Immature natural killer cell (primary cell): ENCODE measurements around the gene PSPN. TPM values are rescaled to one million over a fixed set of nuclear protein-coding genes. Genes with fewer than 3 reads are reported as not detected.
"Not testable (repeated sequence)": the region's sequence is repeated elsewhere in the genome, so short reads cannot be mapped to it uniquely, and the experiment has no call there.

ENCODE experiments used
- DNase-seq, 3 donors: peaks; one replicate each; pipeline ENCODE4 v3.0.0; 2022; ENCODE audit warnings: mixed read lengths in 1 of 3
- H3K27ac Mint-ChIP-seq, 6 donors: one replicate each; pipeline ENCODE4 v1.8.0; 2020; ENCODE audit warnings: mixed read lengths in 6 of 6, mild to moderate bottlenecking in 5 of 6, inconsistent platforms in 4 of 6, moderate library complexity in 3 of 6
- H3K27me3 Mint-ChIP-seq, 3 donors: one replicate each; pipeline ENCODE4 v1.8.0; 2020 to 2021; ENCODE audit warnings: low read depth in 3 of 3, mild to moderate bottlenecking in 3 of 3, mixed read lengths in 3 of 3, moderate library complexity in 3 of 3, inconsistent platforms in 1 of 3
- H3K36me3 Mint-ChIP-seq, 3 donors: one replicate each; pipeline ENCODE4 v1.8.0; 2020; ENCODE audit warnings: mixed read lengths in 3 of 3, inconsistent platforms in 2 of 3, mild to moderate bottlenecking in 2 of 3
- H3K4me1 Mint-ChIP-seq, 2 donors: one replicate each; pipeline ENCODE4 v1.8.0; 2020; ENCODE audit warnings: inconsistent platforms in 2 of 2, mild to moderate bottlenecking in 2 of 2, mixed read lengths in 2 of 2, moderate library complexity in 1 of 2
- H3K4me3 Mint-ChIP-seq, 5 donors: one replicate each; pipeline ENCODE4 v1.8.0; 2020; ENCODE audit warnings: mild to moderate bottlenecking in 5 of 5, mixed read lengths in 5 of 5, inconsistent platforms in 3 of 5, moderate library complexity in 3 of 5
- H3K9me3 Mint-ChIP-seq, 6 donors: one replicate each; pipeline ENCODE4 v1.8.0; 2020; ENCODE audit warnings: mild to moderate bottlenecking in 6 of 6, mixed read lengths in 6 of 6, inconsistent platforms in 4 of 6, moderate library complexity in 3 of 6
- polyA plus RNA-seq, 3 donors: library from polyadenylated mRNA; unstranded; fragments of 300-500 nt; fragmentation: Illumina TruSeq; gene quantifications; one replicate each; pipeline ENCODE4 v1.2.3, GENCODE V29; 2021

PSPN gene
- polyA plus RNA-seq, 3 donors from 2014 or later = 0.28 to 0.73 (median 0.65) TPM

DNA sequence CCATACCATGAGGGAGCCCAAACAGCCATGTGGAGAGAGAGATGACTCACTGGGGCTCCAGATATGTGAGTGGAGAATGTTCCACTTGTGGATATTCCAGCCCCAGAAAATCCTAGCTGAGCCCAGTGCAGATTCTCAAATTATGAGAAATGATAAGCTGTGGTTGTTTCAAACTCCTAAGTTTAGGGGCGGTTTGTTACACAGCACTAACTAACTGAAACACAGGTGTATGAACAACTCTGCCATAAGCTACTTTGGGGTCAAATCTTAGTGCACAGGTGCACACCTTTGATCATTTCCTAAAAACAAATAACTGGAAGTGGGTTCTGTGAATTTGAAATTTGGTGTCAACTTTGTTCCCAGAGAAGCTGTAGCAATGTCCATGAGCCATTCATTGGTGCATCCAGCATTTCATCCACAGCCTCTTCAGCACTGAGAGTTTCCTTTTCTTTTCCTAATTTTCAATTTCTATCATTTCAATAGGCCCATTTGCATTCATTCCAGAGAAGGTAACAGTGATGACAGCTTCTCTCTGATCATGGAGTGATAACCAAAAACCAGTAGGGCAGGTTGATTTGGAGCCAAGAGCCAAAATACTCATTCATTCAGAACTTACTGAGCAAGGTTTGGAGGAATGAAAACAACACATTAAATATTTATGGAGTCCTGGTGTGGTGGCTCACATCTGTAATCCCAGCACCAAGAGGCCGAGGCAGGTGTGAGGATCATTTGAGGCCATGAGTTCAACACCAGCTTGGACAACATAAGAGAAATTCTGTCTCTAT is 23.2 kb downstream of the PSPN start:
- peaks cover 0 to 1% (median 0%) of the 10 kb centered on the region in 6 donors for H3K9me3 Mint-ChIP-seq
- H3K4me1 Mint-ChIP-seq = no peaks in the 10 kb centered on the region
- H3K36me3 Mint-ChIP-seq = no peaks in the 10 kb centered on the region
- H3K27me3 Mint-ChIP-seq = peaks cover 0 to 3% (median 0%) of the 10 kb centered on the region in 3 donors
- no peak for DNase-seq
- H3K4me3 Mint-ChIP-seq = no peak overlapping the region
- no peak overlapping the region for H3K27ac Mint-ChIP-seq

DNA sequence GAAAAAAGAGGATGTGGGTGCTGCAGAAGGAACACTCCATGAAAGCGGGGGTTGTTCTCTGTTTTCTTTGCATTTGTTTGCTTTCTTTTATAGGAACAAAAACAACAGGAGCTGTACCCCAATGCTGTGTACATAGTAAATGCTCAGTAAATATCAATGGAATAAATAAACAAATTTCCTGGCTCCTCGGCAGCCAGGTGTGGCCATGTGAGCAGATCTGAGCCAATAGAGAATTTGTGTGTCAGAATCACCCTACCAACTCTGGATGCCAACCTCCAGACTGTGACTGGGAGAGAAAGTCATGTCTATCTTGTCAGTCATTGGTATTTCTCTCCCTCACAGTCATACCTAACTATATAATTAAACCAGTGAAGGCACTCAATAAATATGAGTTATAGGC is 25.0 kb downstream of the PSPN start:
- Mint-ChIP-seq H3K27ac (no peak overlapping the region), H3K36me3 (no peaks in the 10 kb centered on the region), H3K4me1 (no peaks in the 10 kb centered on the region), H3K9me3 (peaks cover 0 to 1% (median 0%) of the 10 kb centered on the region in 6 donors), H3K27me3 (peaks cover 0 to 4% (median 3%) of the 10 kb centered on the region in 3 donors), H3K4me3 (no peak overlapping the region)
- no peak for DNase-seq

DNA sequence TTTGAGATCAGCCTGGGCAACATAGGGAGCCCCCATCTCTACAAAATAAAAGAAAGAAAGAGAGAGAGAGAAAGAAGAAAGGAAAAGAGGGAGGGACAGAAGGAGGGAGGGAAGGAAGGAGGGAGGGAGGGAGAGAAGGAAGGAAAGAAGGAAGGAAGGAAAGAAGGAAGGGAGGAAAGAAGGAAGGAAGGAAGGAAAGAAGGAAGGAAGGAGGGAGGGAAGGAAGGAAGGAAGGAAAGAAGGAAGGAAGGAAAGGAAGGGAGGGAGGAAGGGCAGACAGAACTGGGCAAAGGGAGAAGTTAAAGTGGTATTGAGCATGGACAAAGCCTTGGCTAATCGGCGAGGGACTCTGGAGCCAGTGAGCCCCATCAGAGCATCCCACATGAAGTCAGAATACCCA is 26.5 kb downstream of the PSPN start:
- H3K4me3 Mint-ChIP-seq, H3K4me1 Mint-ChIP-seq, H3K36me3 Mint-ChIP-seq, H3K27me3 Mint-ChIP-seq, DNase-seq, H3K27ac Mint-ChIP-seq, H3K9me3 Mint-ChIP-seq: not testable (repeated sequence)

DNA sequence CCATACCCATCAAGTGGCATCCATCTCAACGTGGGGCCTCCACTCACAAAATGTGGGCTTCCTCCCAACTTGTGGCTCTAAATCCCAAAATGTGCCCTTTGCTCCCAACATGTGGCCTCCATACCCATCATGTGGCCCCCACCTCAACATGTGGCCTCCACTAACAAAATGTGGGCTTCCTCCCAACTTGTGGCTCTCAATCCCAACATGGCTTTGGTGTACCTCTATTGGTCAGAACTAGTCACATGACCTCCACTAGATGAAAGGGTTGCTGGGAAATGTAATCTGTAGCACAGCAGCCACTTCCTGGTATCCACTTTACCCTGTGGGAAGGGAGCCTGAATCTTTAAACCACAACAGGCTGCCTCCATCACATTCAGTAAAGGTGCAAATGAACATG is 32.3 kb downstream of the PSPN start:
- Mint-ChIP-seq H3K4me3 (no peak overlapping the region), H3K27ac (no peak overlapping the region), H3K27me3 (peaks cover 4 to 14% (median 6%) of the 10 kb centered on the region in 3 donors), H3K36me3 (no peaks in the 10 kb centered on the region), H3K4me1 (no peaks in the 10 kb centered on the region), H3K9me3 (peaks cover 0 to 1% (median 0%) of the 10 kb centered on the region in 6 donors)
- DNase-seq = no peak

DNA sequence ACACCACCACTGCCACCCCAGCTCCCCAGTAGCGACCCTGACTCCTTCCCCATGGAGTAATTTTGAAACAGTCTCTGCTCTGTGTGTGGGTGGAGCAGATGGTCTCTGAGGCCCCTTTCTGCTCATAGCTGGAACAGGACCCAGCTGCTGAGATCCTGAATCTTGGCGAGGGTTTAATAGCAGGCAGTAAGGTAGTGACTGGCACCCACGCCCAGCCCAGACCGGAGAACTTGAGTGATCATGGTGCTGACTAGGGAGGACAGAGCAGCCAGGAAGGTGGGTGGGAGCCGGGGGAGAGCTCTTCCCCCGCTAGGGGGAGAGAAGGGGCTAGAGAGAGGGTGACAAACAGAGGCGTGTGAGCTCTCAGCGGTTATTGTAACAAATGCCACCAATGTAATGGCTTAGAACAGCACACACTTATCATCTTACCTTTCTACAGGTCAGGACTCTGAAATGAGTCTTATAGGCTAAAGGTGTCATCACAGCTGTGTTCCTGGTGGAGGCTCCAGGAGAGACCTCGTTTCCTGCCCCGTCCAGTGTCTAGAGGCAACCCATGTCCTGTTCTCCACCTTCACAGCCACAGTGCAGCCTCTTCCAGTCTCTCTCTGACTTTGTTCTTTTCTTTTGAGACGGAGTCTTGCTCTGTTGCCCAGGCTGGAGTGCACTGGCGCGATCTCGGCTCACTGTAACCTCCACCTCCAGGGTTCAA is 35.1 kb downstream of the PSPN start:
- Mint-ChIP-seq H3K9me3 (no peaks in the 10 kb centered on the region), H3K27ac (no peak overlapping the region), H3K36me3 (no peaks in the 10 kb centered on the region), H3K4me1 (no peaks in the 10 kb centered on the region), H3K27me3 (peaks cover 4 to 10% (median 4%) of the 10 kb centered on the region in 3 donors), H3K4me3 (no peak overlapping the region)
- DNase-seq = no peak

DNA sequence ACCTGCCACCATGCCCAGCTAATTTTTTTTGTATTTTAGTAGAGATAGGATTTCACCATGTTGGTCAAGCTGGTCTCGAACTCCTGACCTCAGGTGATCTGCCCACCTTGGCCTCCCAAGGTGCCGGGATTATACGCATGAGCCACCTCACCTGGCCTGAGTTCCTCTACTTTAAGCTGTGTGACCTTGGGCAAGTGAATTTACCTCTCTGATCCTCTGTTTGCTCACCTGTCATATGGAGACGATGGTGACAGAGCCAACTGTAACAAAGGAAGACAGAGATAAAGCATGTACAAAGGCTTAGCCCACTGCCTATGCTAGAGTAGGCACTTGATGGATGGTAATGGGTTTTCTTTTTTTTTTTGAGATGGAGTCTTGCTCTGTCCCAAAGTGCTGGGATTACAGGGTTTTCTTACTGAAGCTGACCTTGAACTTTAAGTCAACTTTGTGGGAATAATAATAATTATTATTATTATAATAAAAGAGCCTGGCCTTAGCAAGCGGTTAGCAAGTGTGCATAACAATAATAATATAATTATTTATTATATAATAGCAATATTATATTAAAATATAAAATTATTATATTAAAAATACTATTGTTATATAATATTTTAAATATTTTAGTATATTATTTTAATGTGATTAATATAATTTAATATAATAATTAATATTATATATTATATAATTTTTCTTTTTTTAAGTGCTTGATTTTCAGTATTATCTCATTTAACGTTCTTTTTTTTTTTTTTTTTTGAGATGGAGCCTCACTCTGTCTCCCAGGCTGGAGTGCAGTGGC is 41.0 kb downstream of the PSPN start:
- Mint-ChIP-seq H3K4me1 (no peaks in the 10 kb centered on the region), H3K9me3 (no peaks in the 10 kb centered on the region), H3K4me3 (no peak overlapping the region), H3K27me3 (no peaks in the 10 kb centered on the region), H3K36me3 (no peaks in the 10 kb centered on the region), H3K27ac (no peak overlapping the region)
- no peak for DNase-seq

DNA sequence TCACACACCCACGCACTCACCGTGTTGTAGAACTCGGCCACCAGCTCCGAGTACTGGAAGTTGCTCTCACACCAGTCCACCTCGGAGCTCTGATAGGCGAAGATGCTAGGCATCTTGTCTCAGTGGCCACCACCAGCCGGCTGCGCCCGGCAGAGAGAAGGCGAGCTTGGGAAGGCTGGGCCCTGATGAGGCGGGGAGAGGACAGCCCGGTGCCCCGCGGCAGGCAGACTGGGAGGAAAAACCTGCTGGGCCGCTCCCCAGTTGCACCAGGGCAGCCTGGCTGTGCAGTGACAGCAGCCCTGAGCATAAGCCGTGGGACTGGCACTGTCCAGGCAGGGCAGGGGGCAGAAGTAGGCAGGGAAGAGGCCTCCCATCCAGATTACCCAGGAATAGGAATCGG is 42.3 kb downstream of the PSPN start, which contains the start of gene ACER1:
ACER1 (minus strand) TSS at position 174 of the 400 bp plus-strand sequence; CDS start at position 113, 61 bp downstream.
- Mint-ChIP-seq H3K27me3 (no peaks in the 10 kb centered on the region), H3K27ac (no peak within 1 kb of the TSS), H3K36me3 (no peaks in the 10 kb centered on the region), H3K4me1 (no peaks in the 10 kb centered on the region), H3K4me3 (no peak within 1 kb of the TSS), H3K9me3 (no peaks in the 10 kb centered on the region)
- DNase-seq = no peak

DNA sequence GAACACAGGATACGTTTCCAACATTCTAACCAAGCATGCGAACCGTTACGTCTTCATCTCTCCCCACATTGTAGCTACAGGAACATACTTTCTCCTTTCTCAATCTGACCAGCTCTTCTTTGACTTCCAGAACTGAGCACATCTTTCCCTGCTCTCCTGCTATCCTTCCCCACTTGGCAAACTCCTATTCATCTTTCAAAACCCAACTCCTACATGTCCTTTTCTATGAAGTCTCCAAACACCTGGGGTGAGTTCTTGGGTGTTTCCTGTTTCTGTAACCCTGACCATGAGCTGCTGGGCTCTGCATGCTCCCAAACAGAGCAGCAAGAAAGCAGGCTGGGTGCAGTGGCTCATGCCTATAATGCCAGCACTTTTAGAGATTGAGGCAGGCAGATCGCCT is 48.9 kb downstream of the PSPN start:
- Mint-ChIP-seq H3K27ac (no peak overlapping the region), H3K4me3 (no peak overlapping the region), H3K36me3 (peaks cover 0 to 4% (median 0%) of the 10 kb centered on the region in 3 donors), H3K4me1 (no peaks in the 10 kb centered on the region), H3K27me3 (peaks cover 0 to 11% (median 2%) of the 10 kb centered on the region in 3 donors), H3K9me3 (no peaks in the 10 kb centered on the region)
- DNase-seq = no peak

DNA sequence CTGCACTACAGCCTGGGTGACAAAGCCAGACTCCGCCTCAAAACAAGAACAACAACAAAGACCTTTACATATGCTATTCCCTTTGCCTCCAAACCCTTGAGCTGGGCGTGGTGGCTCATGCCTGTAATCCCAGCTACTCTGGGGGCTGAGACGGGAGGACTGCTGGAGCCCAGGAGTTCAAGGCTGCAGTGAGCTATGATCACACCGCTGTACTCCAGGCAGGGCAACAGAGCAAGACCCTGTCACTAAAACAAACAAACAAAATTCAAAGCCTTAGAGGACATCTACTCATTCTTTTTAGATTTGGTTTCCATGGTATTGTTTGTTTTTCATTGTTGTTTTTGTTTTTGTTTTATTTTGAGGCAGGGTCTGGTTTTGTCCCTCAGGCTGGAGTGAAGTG is 50.1 kb downstream of the PSPN start:
- Mint-ChIP-seq H3K27ac (no peak overlapping the region), H3K9me3 (no peaks in the 10 kb centered on the region), H3K27me3 (peaks cover 2 to 11% (median 6%) of the 10 kb centered on the region in 3 donors), H3K4me1 (no peaks in the 10 kb centered on the region), H3K4me3 (no peak overlapping the region), H3K36me3 (peaks cover 0 to 4% (median 0%) of the 10 kb centered on the region in 3 donors)
- DNase-seq = no peak

Other genes starting within 250 kb of the PSPN start
- under 1 TPM in 1 of 3 donors, not detected in 2; 0.38 TPM for gene ACSBG2, start 240.3 kb downstream of the PSPN start, polyA plus RNA-seq
- gene MLLT1, start 96.0 kb downstream of the PSPN start, polyA plus RNA-seq = 1 to 10 TPM in 1 of 3 donors, under 1 TPM in 2; 0.11 to 1.9 (median 0.54) TPM
- under 1 TPM in 2 of 3 donors, not detected in 1; 0.54 to 0.63 TPM for gene ACER1, start 42.3 kb downstream of the PSPN start, polyA plus RNA-seq
- gene CLPP, start 14.4 kb downstream of the PSPN start, polyA plus RNA-seq = 100 to 1,000 TPM; 102 to 184 (median 119) TPM
- gene ALKBH7, start 3.1 kb downstream of the PSPN start, polyA plus RNA-seq = 10 to 100 TPM; 47.6 to 96.4 (median 51.4) TPM
- 10 to 100 TPM; 11.0 to 29.8 (median 11.5) TPM for gene GTF2F1, start 17.2 kb upstream of the PSPN start, polyA plus RNA-seq
- 10 to 100 TPM in 1 of 3 donors, 1 to 10 TPM in 2; 3.9 to 15.6 (median 9.8) TPM for gene KHSRP, start 48.9 kb upstream of the PSPN start, polyA plus RNA-seq
- not detected for gene SLC25A41, start 57.8 kb upstream of the PSPN start, polyA plus RNA-seq
- 10 to 100 TPM in 1 of 3 donors, 1 to 10 TPM in 1, under 1 TPM in 1; 0.61 to 14.7 (median 4.1) TPM for gene SLC25A23, start 83.9 kb upstream of the PSPN start, polyA plus RNA-seq
- under 1 TPM in 1 of 3 donors, not detected in 2; 0.39 TPM for gene CRB3, start 88.3 kb upstream of the PSPN start, polyA plus RNA-seq
- 100 to 1,000 TPM in 1 of 3 donors, 10 to 100 TPM in 2; 29.0 to 120 (median 32.9) TPM for gene DENND1C, start 105.9 kb upstream of the PSPN start, polyA plus RNA-seq
- gene TUBB4A, start 126.4 kb upstream of the PSPN start, polyA plus RNA-seq = 1 to 10 TPM in 2 of 3 donors, under 1 TPM in 1; 0.86 to 3.0 (median 1.3) TPM
- gene TNFSF9, start 155.1 kb upstream of the PSPN start, polyA plus RNA-seq = 10 to 100 TPM in 1 of 3 donors, 1 to 10 TPM in 2; 1.3 to 16.0 (median 5.9) TPM
- gene CD70, start 215.2 kb upstream of the PSPN start, polyA plus RNA-seq = under 1 TPM in 2 of 3 donors, not detected in 1; 0.39 to 0.76 TPM